ENCODE data around the gene RNF144B.

RNF144B gene

GRCh38 chr6:18410412-18410811 is 23.3 kb downstream of the RNF144B start:
- FAIRE-seq, result no peak

- FAIRE-seq, result no peak
Observed at GRCh38 chr6:18412068-18412467, 24.9 kb downstream of the RNF144B start.

GRCh38 chr6:18412644-18413043 is 25.5 kb downstream of the RNF144B start:
- no peak for FAIRE-seq

- FAIRE-seq, result no peak
Observed at GRCh38 chr6:18413381-18413780, 26.2 kb downstream of the RNF144B start.

GRCh38 chr6:18414116-18414515 is 27.0 kb downstream of the RNF144B start:
- FAIRE-seq, result no peak

GRCh38 chr6:18415207-18415606 is 28.1 kb downstream of the RNF144B start:
- FAIRE-seq, result no peak

GRCh38 chr6:18415671-18416340 is 28.7 kb downstream of the RNF144B start:
- no peak for FAIRE-seq

- no peak for FAIRE-seq
Observed at GRCh38 chr6:18416341-18416679, 29.2 kb downstream of the RNF144B start.

GRCh38 chr6:18420328-18420727 is 33.2 kb downstream of the RNF144B start:
- no peak for FAIRE-seq

GRCh38 chr6:18422136-18422535 is 35.0 kb downstream of the RNF144B start:
- FAIRE-seq, result no peak

- no peak for FAIRE-seq
Observed at GRCh38 chr6:18423426-18423825, 36.3 kb downstream of the RNF144B start.

GRCh38 chr6:18424201-18424600 is 37.1 kb downstream of the RNF144B start:
- no peak for FAIRE-seq

GRCh38 chr6:18425218-18425617 is 38.1 kb downstream of the RNF144B start:
- FAIRE-seq, result no peak

- no peak for FAIRE-seq
Observed at GRCh38 chr6:18427296-18427695, 40.1 kb downstream of the RNF144B start.

GRCh38 chr6:18429655-18430297 is 42.6 kb downstream of the RNF144B start:
- FAIRE-seq, result no peak

GRCh38 chr6:18431581-18431980 is 44.4 kb downstream of the RNF144B start:
- FAIRE-seq, result no peak

GRCh38 chr6:18432180-18432579 is 45.0 kb downstream of the RNF144B start:
- FAIRE-seq, result no peak

- FAIRE-seq, result no peak
Observed at GRCh38 chr6:18432619-18433018, 45.5 kb downstream of the RNF144B start.

- no peak for FAIRE-seq
Observed at GRCh38 chr6:18433059-18433458, 45.9 kb downstream of the RNF144B start.

- FAIRE-seq, result no peak
Observed at GRCh38 chr6:18436341-18436740, 49.2 kb downstream of the RNF144B start.

GRCh38 chr6:18439581-18439980 is 52.4 kb downstream of the RNF144B start:
- no peak for FAIRE-seq

GRCh38 chr6:18441251-18441979 is 54.3 kb downstream of the RNF144B start:
- FAIRE-seq, result no peak

- FAIRE-seq, result no peak
Observed at GRCh38 chr6:18444111-18444510, 57.0 kb downstream of the RNF144B start.

GRCh38 chr6:18445228-18445627 is 58.1 kb downstream of the RNF144B start:
- no peak for FAIRE-seq

Data from TTC549 (cell line).